Endothelial cell of umbilical vein (primary cell): ENCODE measurements around the gene PPFIA1. TPM values are rescaled to one million over a fixed set of nuclear protein-coding genes. Genes with fewer than 3 reads are reported as not detected.
"Not testable (repeated sequence)": the region's sequence is repeated elsewhere in the genome, so short reads cannot be mapped to it uniquely, and the experiment has no call there.

Experiments used
- BruUV-seq: library from RNA; stranded (reverse); fragments of 400-500 nt; replicated peaks from 2 replicates; lab custom pipeline; 2021; lab: Mats Ljungman, UMichigan
- CTCF ChIA-PET: fragments of 300-600, 350-600 bp; sonication (Branson Sonifier 250); formaldehyde crosslinking; loops from one replicate; lab custom pipeline; 2021; ENCODE audit warnings: antibody characterized with exemption, inconsistent platforms; lab: Charles Lee
- POLR2A ChIA-PET: fragments of 300-600, 350-600 bp; sonication (Branson Sonifier 250); formaldehyde crosslinking; loops from one replicate; lab custom pipeline; 2021; ENCODE audit warnings: antibody characterized with exemption, inconsistent platforms; lab: Charles Lee
- DNase-seq: peaks from one replicate; pipeline ENCODE4 v3.0.0-alpha.2; 2011; ENCODE audit warnings: low read depth, low spot score
- FAIRE-seq: peaks from 2 replicates; lab custom pipeline; 2011; peaks lifted over from hg19 to GRCh38; lab: Jason Lieb, UNC
- H2AFZ ChIP-seq: 2 replicates; pipeline ENCODE4 v1.6.0; 2012; ENCODE audit warnings: low read depth, low read length, control low read depth, inconsistent platforms
- H3K27ac ChIP-seq: 2 replicates; pipeline ENCODE4 v1.5.1; 2011; ENCODE audit warnings: low read depth, mild to moderate bottlenecking, control low read depth, low read length, moderate library complexity; ENCODE audit not compliant: insufficient read depth
- H3K27me3 ChIP-seq, 2 experiments: 2 replicates each; pipeline versions ENCODE4 v1.6.0 to v1.6.1; 2011; ENCODE audit warnings: low read length in 2 of 2, mixed read lengths in 1 of 2; ENCODE audit not compliant: control insufficient read depth in 2 of 2, insufficient read depth in 2 of 2
- H3K36me3 ChIP-seq, 2 experiments: 2 replicates in 1 of 2; 3 replicates in 1 of 2; pipeline ENCODE4 v1.5.1; 2011; ENCODE audit warnings: low read length in 2 of 2, mild to moderate bottlenecking in 1 of 2, moderate library complexity in 1 of 2; ENCODE audit not compliant: control insufficient read depth in 2 of 2, insufficient read depth in 2 of 2; ENCODE audit errors: extremely low read depth in 1 of 2
- H3K4me1 ChIP-seq: 3 replicates; pipeline ENCODE4 v1.5.1; 2011; ENCODE audit warnings: mild to moderate bottlenecking, low read length; ENCODE audit not compliant: control insufficient read depth, insufficient read depth; ENCODE audit errors: extremely low read depth
- H3K4me2 ChIP-seq: 2 replicates; pipeline ENCODE4 v1.6.1; 2011; ENCODE audit warnings: low read length, control low read depth, mixed read lengths; ENCODE audit not compliant: insufficient read depth
- H3K4me3 ChIP-seq, 3 experiments: fragments of 200-600 bp in 1 of 3; sonication (generic), shearing (Covaris generic) in 1 of 3; replicated peaks in 1 of 3; 2 replicates each; pipeline ENCODE4 v1.5.1; 2011 to 2016; ENCODE audit warnings: control low read depth in 3 of 3, low read length in 3 of 3, mild to moderate bottlenecking in 2 of 3, inconsistent platforms in 1 of 3, low read depth in 1 of 3, moderate library complexity in 1 of 3; ENCODE audit not compliant: insufficient read depth in 1 of 3
- H3K79me2 ChIP-seq: 2 replicates; pipeline ENCODE4 v1.6.0; 2012; ENCODE audit warnings: low read length, inconsistent platforms; ENCODE audit not compliant: control insufficient read depth, insufficient read depth
- H3K9ac ChIP-seq: replicated peaks from 2 replicates; pipeline ENCODE3; 2011; ENCODE audit warnings: low read length, control low read depth; ENCODE audit not compliant: insufficient read depth; ENCODE audit errors: extremely low read depth
- H3K9me1 ChIP-seq: replicated peaks from 3 replicates; pipeline ENCODE4 v1.6.0; 2011; ENCODE audit warnings: mild to moderate bottlenecking, low read length; ENCODE audit not compliant: control insufficient read depth, insufficient read depth; ENCODE audit errors: extremely low read depth
- H3K9me3 ChIP-seq: replicated peaks from 2 replicates; pipeline ENCODE4 v1.5.1; 2012; ENCODE audit warnings: low read length, inconsistent platforms; ENCODE audit not compliant: control insufficient read depth, insufficient read depth
- H4K20me1 ChIP-seq: replicated peaks from 2 replicates; pipeline ENCODE3; 2011; ENCODE audit warnings: mild to moderate bottlenecking, low read length; ENCODE audit not compliant: control insufficient read depth, insufficient read depth; ENCODE audit errors: extremely low read depth
- EZH2 ChIP-seq: IDR thresholded peaks from 2 replicates; pipeline ENCODE4 v1.6.1; 2012; ENCODE audit warnings: borderline replicate concordance, low read depth, mild to moderate bottlenecking, moderate library complexity, low read length, inconsistent platforms; ENCODE audit not compliant: severe bottlenecking
- FOS ChIP-seq: IDR thresholded peaks from 2 replicates; pipeline ENCODE4 v1.6.1; 2011; ENCODE audit warnings: mild to moderate bottlenecking, low read length, moderate library complexity, borderline replicate concordance; ENCODE audit not compliant: insufficient read depth
- GATA2 ChIP-seq: IDR thresholded peaks from 2 replicates; pipeline ENCODE4 v1.7.0; 2011; ENCODE audit warnings: low read depth, mild to moderate bottlenecking, moderate library complexity, mixed read lengths, low read length; ENCODE audit not compliant: insufficient read length, insufficient read depth
- JUN ChIP-seq: IDR thresholded peaks from 2 replicates; pipeline ENCODE4 v1.6.1; 2011; ENCODE audit warnings: borderline replicate concordance, low read depth; ENCODE audit not compliant: insufficient read length, insufficient read depth
- MYC ChIP-seq: IDR thresholded peaks from one replicate; pipeline ENCODE4 v1.6.1; 2011; ENCODE audit warnings: mild to moderate bottlenecking, low read depth, low read length
- POLR2A ChIP-seq: IDR thresholded peaks from 2 replicates; pipeline ENCODE4 v1.6.1; 2012; ENCODE audit warnings: low read depth, mild to moderate bottlenecking, control low read depth, low read length
- dilution Hi-C: fragments of 300-500 bp; cut with MboI; formaldehyde crosslinking; loops from one replicate; pipeline ENCODE4 v1.15.0; 2019; ENCODE audit warnings: low sequenced_read_pairs; ENCODE audit not compliant: extremely low pct_ligation_motif_present
- intact Hi-C: fragments of 100-400 bp; cut with micrococcal nuclease; formaldehyde crosslinking; loops from one replicate; pipeline ENCODE4 v1.10.0; 2022
- polyA plus RNA-seq, 4 experiments: library from polyadenylated mRNA; depleted of rRNA in 3 of 4; stranded (reverse) in 3 of 4; unstranded in 1 of 4; fragments of >200 nt; gene quantifications; 2 replicates each; pipeline versions ENCODE4 v1.2.1 to v1.2.3, GENCODE V29; 2011 to 2012; ENCODE audit warnings: missing spikeins in 1 of 4
- total RNA-seq: library from RNA; stranded (reverse); gene quantifications from 2 replicates; pipeline ENCODE4 v1.2.3, GENCODE V29; 2021
- TF ChIP-seq, protein P1 (sequence below), 2 donors: IDR thresholded peaks; 1 replicate in 1 of 2; 2 replicates in 1 of 2; pipeline ENCODE4 v1.5.1; 2011; ENCODE audit warnings: low read length in 2 of 2, mild to moderate bottlenecking in 2 of 2, moderate library complexity in 2 of 2, control low read depth in 1 of 2, inconsistent platforms in 1 of 2, low read depth in 1 of 2; ENCODE audit not compliant: insufficient read depth in 1 of 2; ENCODE audit errors: extremely low read depth in 1 of 2
- TF ChIP-seq, protein P2 (sequence below): IDR thresholded peaks from 2 replicates; pipeline ENCODE4 v1.6.1; 2011; ENCODE audit not compliant: insufficient read depth, insufficient read length

PPFIA1 gene
- total and polyA plus RNA-seq, 2 donors (not counting 3 experiments of a cell fraction or from before 2014, with no cell fraction given): 44.3 to 60.9 TPM

DNA sequence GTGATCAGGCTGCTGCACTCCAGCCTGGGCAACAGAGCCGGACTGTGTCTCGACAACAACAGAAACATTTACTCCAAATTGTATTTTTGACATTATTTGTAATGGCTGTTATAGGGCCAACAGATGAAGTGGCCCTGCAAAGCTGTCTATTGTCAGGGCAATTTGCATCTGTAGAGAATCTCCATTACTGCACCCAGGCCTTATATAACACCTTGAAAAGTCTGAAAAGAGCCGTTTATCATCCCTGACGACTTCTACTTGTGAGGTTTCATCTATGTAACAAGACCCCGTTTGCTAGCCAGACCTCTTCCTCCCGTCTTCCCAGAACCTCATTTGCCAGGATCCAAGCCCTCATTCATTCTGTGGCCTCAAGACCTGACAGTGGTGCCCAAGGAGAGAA lies 118.7 kb downstream of the PPFIA1 start:
- dilution Hi-C loops (no loop called here), intact Hi-C loops (no loop called here)
- peaks cover 0 to 7% of the 10 kb centered on the region in 2 experiments for H3K36me3 ChIP-seq
- no peak overlapping the region for H3K4me2 ChIP-seq
- no peak for DNase-seq
- ChIA-PET CTCF (no interaction called here), POLR2A (no interaction called here)
- H3K9me3 ChIP-seq: no peaks in the 10 kb centered on the region
- H4K20me1 ChIP-seq: no peaks in the 10 kb centered on the region
- no peak overlapping the region for H3K9ac ChIP-seq
- no peak overlapping the region for H2AFZ ChIP-seq
- no peaks in the 10 kb centered on the region for H3K9me1 ChIP-seq
- H3K4me1 ChIP-seq: no peaks in the 10 kb centered on the region
- peaks cover 2% of the 10 kb centered on the region for H3K79me2 ChIP-seq
- no peak overlapping the region for H3K27ac ChIP-seq
- no peaks in the 10 kb centered on the region for H3K27me3 ChIP-seq
- H3K4me3 ChIP-seq: no peak overlapping the region
- no TSS peak for BruUV-seq
- FAIRE-seq: peak; percentile 40
- no peak for TF ChIP-seq JUN
- TF ChIP-seq GATA2: no peak
- no peak for TF ChIP-seq POLR2A
- TF ChIP-seq, protein P1, sequence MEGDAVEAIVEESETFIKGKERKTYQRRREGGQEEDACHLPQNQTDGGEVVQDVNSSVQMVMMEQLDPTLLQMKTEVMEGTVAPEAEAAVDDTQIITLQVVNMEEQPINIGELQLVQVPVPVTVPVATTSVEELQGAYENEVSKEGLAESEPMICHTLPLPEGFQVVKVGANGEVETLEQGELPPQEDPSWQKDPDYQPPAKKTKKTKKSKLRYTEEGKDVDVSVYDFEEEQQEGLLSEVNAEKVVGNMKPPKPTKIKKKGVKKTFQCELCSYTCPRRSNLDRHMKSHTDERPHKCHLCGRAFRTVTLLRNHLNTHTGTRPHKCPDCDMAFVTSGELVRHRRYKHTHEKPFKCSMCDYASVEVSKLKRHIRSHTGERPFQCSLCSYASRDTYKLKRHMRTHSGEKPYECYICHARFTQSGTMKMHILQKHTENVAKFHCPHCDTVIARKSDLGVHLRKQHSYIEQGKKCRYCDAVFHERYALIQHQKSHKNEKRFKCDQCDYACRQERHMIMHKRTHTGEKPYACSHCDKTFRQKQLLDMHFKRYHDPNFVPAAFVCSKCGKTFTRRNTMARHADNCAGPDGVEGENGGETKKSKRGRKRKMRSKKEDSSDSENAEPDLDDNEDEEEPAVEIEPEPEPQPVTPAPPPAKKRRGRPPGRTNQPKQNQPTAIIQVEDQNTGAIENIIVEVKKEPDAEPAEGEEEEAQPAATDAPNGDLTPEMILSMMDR (IDR thresholded peaks at IDR 0.05; ENCODE audit: extremely low read depth in 1 of 2, insufficient read depth in 1 of 2, low read depth in 1 of 2, low read length in 2 of 2): no peak
- no peak for TF ChIP-seq EZH2
- TF ChIP-seq, protein P2, sequence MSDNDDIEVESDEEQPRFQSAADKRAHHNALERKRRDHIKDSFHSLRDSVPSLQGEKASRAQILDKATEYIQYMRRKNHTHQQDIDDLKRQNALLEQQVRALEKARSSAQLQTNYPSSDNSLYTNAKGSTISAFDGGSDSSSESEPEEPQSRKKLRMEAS: no peak
- no peak for TF ChIP-seq FOS
- TF ChIP-seq MYC: no peak

GRCh38 chr11:70390882-70391281 lies 120.4 kb downstream of the PPFIA1 start:
- intact Hi-C loops, dilution Hi-C loops, H3K9me3 ChIP-seq, H3K9ac ChIP-seq, H3K4me2 ChIP-seq, DNase-seq, H3K79me2 ChIP-seq, H3K9me1 ChIP-seq, H3K36me3 ChIP-seq, H3K4me1 ChIP-seq, POLR2A ChIA-PET, H2AFZ ChIP-seq, CTCF ChIA-PET, FAIRE-seq, H4K20me1 ChIP-seq, H3K4me3 ChIP-seq, H3K27ac ChIP-seq, H3K27me3 ChIP-seq, BruUV-seq: not testable (repeated sequence)
